NT2/D1 (cell line): ENCODE measurements around the gene STOX2.

Source experiments
- SUZ12 ChIP-seq: IDR thresholded peaks from 2 replicates; pipeline ENCODE4 v1.6.1; 2011; ENCODE audit not compliant: insufficient read length, insufficient read depth; ENCODE audit errors: extremely low read depth
- YY1 ChIP-seq: IDR thresholded peaks from 2 replicates; pipeline ENCODE4 v1.6.1; 2011; ENCODE audit not compliant: insufficient read length, insufficient read depth
- ZNF274 ChIP-seq: IDR thresholded peaks from 2 replicates; pipeline ENCODE4 v1.6.1; 2011; ENCODE audit warnings: mild to moderate bottlenecking, low read depth, low read length

- TF ChIP-seq ZNF274, result no peak
- TF ChIP-seq YY1, result no peak
- TF ChIP-seq SUZ12, result no peak
Observed at GRCh38 chr4:183919141-183919540, 14.0 kb downstream of the STOX2 start.
